GM19452 (cell line): ENCODE data around the gene DAB2.

ENCODE experiments used
- ATAC-seq: cut with Tn5 transposase; IDR thresholded peaks from one replicate; pipeline ENCODE4 v1.9.1; 2021; ENCODE audit not compliant: unreplicated experiment

DAB2 gene

DNA sequence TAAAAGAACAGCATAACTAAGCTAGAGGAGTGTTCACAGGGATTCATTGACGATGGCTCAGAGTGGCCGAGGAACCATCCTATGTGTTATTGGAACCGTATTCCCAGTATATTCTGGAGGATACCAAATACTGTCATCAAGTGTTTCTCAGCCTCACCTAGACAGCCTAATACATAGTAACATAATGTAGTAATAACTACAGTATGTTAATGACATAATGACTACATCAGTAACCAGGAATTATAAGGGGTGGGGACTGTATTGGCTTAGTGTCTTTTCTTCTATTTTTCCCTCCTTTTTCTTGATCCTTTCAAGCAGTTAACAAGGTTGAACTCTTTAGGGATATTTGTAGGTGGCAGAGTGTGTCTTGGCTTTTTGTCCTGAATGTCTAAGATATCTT, 33.8 kb downstream of the DAB2 start:
- no peak for ATAC-seq

DNA sequence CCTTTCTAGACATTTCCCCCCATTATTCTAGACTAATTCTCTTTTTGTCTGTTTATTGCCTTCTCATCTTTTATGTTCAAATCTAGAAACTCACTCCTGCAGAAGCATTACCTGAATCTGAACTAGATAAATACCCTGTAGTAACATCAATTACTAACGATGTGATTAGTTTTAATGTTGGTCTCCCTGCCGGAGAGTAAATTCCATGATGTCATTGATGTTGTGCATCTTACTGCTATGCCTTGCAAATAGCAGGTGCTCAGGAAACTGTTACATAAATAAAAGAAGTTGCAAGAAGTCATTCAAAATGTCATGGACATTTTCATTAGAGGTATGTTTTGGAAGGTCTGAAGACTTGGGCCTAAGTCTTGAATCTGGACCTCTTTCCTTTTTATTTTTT, 37.5 kb downstream of the DAB2 start:
- no peak for ATAC-seq

DNA sequence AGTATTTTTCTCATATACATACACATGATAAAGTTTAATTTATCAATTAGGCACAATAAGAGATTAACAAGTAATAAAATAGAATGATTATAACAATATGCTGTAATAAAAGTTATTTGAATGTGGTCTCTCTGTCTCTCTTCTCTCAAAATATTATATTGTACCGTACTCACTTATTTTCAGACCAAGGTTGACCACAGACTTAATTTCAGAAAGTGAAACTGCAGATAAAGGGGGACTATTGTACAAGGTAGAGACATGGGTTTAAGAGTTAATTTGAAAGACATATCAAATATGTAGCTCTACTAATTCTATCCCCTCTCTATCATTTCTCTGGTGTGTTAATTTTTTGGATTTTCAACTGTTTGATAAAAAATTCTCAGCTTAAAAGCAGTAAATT, 40.5 kb downstream of the DAB2 start:
- ATAC-seq, result no peak

- ATAC-seq, result no peak
Observed at GRCh38 chr5:39381376-39381775, 43.4 kb downstream of the DAB2 start.

DNA sequence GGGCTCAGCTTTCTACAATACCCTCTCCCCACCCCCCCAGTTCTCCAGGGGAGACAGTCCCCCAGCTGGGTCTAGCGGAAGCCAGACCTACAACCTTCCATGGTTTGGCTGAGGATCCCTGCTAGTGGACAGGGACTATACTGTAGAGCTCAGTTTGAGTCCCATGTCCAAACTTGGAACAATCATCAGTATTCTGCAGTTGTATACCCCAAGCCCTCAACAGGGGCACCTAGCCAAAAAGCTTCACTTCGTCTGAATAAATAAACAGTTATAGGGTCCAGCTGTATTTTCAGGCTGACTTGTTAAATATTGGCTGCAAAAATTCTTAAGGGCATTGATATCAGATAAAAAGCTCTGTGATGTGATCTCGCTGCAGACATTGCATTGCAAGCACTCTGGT, 45.1 kb downstream of the DAB2 start:
- ATAC-seq, result no peak

- no peak for ATAC-seq
Observed at GRCh38 chr5:39377613-39378012, 47.2 kb downstream of the DAB2 start.

DNA sequence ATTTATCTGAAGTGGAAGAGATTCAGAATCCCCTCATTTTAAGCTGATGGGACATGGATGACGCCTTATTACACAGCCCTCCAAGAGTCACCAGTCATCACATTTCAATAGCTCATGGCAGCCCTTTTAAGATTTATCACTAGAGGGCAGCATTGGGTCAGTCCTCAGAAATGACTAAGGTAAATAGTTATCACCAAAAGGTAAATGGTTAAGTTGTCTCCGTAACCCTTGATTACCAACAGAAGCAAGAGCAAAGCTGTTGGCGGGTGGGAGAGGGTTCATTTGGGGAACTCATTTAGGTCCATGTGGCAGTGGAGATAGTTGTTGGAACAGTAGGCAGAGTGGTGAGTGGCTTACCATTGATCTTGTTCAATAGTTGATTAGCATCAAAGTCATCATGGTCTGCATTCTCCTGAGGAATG, 48.5 kb downstream of the DAB2 start:
- ATAC-seq, result peak; percentile 73

- ATAC-seq, result no peak
Observed at GRCh38 chr5:39373791-39374190, 51.0 kb downstream of the DAB2 start.

DNA sequence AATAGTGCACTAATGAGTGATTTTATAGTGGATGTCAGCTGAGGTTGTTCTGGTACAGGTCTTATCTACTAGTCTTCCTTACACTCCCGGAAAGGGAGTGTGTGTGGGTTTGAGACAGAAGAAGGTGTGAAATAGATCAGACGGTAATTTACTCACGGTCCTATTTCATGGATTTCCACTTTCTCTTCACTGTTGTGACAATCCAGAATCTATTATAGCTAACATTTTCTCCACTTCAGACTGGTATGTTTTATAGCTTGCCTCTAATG, 53.5 kb downstream of the DAB2 start:
- no peak for ATAC-seq

- ATAC-seq, result no peak
Observed at GRCh38 chr5:39370555-39371366, 54.0 kb downstream of the DAB2 start.

- ATAC-seq, result no peak
Observed at GRCh38 chr5:39369123-39369815, 55.5 kb downstream of the DAB2 start.

DNA sequence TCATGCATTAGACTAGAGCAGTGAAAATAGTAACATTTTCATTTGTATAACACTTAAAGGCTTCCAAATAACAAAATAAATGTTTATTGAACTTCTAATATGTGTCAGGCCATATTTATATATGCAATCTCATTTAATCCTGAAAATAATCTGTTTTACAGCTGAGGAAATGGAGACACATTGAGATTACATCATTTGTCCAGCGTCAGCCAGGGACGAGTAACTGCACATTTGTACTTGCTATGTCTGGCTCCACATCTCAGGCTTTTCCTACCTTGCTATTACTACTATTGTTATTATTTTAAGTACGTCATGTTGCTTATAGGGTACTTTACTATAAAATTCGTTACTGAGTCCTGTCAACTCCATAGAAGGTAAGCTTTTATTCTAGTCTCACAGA, 56.7 kb downstream of the DAB2 start:
- no peak for ATAC-seq

- ATAC-seq, result no peak
Observed at GRCh38 chr5:39367711-39368110, 57.1 kb downstream of the DAB2 start.

DNA sequence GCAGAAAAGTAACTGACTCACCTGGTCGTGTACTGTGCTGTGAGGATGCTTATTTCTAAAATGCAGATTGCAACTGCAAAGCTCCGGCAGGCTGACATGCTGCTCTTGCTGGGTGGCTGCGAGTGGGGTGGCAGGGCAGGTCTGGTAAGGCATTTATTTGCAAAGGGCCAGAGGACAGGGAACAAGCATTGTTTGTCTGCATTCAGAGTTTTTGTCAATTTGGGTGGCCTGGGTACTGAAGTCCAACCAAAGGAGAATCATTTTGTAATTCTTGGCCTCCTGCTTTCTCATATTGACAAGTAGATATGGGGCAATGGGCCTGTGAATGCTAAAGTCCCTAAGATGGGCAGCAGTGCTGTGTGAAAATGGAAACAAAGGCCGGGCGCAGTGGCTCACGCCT, 60.4 kb downstream of the DAB2 start, which contains the start of gene C9:
TSS of gene C9 (minus strand) at position 129 of the 400 bp plus-strand sequence. CDS start at position 98, 31 bp downstream.
- ATAC-seq, result no peak

DNA sequence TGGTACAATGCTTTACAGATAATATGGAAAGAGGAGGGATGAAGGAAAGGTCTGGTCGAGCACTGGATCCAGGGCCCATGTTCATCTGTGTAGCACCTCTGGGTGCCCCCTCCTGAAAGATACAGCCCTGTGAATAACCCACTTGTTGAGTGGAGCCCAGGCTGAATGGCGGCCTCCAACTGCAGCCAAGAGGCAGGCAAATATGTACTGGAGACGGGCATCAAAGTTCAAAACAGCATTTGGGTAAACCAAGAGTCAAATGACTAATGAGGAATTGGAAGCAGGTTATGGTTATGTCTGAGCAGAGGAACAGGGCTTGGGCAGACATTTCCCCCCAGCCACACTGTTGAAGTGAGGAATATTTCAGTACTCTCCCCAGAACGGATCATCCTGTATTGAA, 61.6 kb downstream of the DAB2 start:
- ATAC-seq, result no peak

- no peak for ATAC-seq
Observed at GRCh38 chr5:39362646-39363045, 62.1 kb downstream of the DAB2 start.

GRCh38 chr5:39361306-39361705, 63.5 kb downstream of the DAB2 start:
- ATAC-seq, result no peak

DNA sequence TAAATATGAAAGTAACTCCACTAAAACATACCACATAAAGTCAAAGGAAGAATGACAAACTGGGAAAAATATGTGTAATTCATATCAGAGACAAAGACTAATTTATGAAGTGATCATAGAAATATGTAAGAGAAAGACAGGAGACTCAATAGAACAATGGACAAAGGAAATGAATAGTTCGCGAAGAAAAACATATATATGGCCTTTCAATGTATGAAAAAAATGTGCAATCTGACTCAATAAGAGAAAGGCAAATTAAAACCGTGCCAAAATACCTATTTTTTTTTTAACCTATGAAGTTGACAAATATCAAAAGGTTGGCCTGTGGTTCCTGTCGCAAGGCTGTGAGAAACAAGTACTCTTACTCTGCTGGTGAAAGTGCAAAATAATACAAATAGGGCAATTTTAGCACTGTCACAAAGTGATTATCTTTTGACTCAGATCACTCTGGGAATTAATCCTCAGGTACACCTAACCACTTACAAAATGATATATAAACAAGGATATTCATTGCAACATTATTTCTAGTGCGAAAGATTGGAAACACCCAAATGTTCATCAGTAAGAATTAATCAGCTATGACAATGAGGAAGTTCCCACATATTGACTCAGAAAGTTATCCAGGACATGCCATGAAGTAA, 64.2 kb downstream of the DAB2 start:
- ATAC-seq, result no peak

- ATAC-seq, result no peak
Observed at GRCh38 chr5:39356263-39356662, 68.5 kb downstream of the DAB2 start.

- no peak for ATAC-seq
Observed at GRCh38 chr5:39355324-39355723, 69.5 kb downstream of the DAB2 start.

DNA sequence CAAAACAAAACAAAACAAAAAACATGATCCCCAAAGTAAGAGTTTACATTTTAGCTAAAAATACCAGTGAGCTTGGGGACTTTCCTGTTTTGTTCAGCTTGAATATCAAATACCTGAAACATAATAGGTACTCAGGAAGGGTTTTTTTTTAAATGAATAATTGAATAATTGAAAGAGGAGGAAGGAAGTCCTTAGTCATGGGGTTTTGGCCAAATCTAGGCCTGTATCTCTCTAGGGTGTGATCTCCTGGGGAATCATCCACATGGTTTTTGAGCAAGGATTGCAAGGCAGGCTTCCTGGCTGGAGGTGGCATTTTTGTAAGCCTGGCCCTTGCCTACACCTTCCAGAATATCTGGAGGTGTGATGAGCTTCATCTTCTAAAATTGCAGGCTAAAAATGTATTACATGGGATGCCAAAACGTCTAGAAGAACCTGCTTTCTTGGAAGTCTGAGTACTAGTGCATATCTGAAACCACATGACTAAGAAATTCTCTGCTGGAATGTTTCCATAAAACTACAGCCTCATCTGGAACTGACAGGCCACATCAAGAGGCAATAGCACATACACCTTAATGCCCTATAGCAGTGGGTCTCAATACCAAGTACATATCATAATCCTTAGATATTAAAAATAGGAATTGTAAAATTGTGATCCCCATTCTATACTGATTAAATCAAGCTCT, 70.9 kb downstream of the DAB2 start:
- ATAC-seq, result no peak

GRCh38 chr5:39352951-39353350, 71.8 kb downstream of the DAB2 start:
- ATAC-seq, result no peak
